GM19455 (cell line): Measurements from ENCODE around the gene TUBG1.
"Not testable (repeated sequence)": the region's sequence is repeated elsewhere in the genome, so short reads cannot be mapped to it uniquely, and the experiment has no call there.

Source experiments
- ATAC-seq: cut with Tn5 transposase; IDR thresholded peaks from one replicate; pipeline ENCODE4 v1.9.1; 2021; ENCODE audit not compliant: unreplicated experiment

Gene TUBG1

GRCh38 chr17:42623271-42623670, 13.8 kb downstream of the TUBG1 start:
- no peak for ATAC-seq

GRCh38 chr17:42623732-42624596, 14.5 kb downstream of the TUBG1 start:
- ATAC-seq: no peak

- not testable (repeated sequence) for ATAC-seq
Measured at GRCh38 chr17:42627032-42627764, 17.7 kb downstream of the TUBG1 start.

- no peak for ATAC-seq
Measured at GRCh38 chr17:42629411-42630009, 20.0 kb downstream of the TUBG1 start.

GRCh38 chr17:42632949-42633444, 23.5 kb downstream of the TUBG1 start:
- ATAC-seq: no peak

GRCh38 chr17:42639525-42640113, 30.1 kb downstream of the TUBG1 start:
- ATAC-seq: no peak

GRCh38 chr17:42640121-42640520, 30.6 kb downstream of the TUBG1 start:
- no peak for ATAC-seq

GRCh38 chr17:42642336-42642735, 32.9 kb downstream of the TUBG1 start:
- ATAC-seq: no peak

GRCh38 chr17:42647778-42648177, 38.3 kb downstream of the TUBG1 start:
- no peak for ATAC-seq

- no peak for ATAC-seq
Measured at GRCh38 chr17:42651392-42651791, 41.9 kb downstream of the TUBG1 start.

- no peak for ATAC-seq
Measured at GRCh38 chr17:42653179-42654124, 44.0 kb downstream of the TUBG1 start.

GRCh38 chr17:42655528-42655927, 46.0 kb downstream of the TUBG1 start:
- ATAC-seq: no peak

- ATAC-seq: no peak
Measured at GRCh38 chr17:42657824-42658588, 48.5 kb downstream of the TUBG1 start.

GRCh38 chr17:42659079-42659931, 49.8 kb downstream of the TUBG1 start, which contains the start of gene TUBG2:
TSS of gene TUBG2 (plus strand) at chr17:42659284. CDS start at chr17:42659504, 220 bp downstream.
- no peak for ATAC-seq

GRCh38 chr17:42659932-42660274, 50.4 kb downstream of the TUBG1 start:
- ATAC-seq: not testable (repeated sequence)

- no peak for ATAC-seq
Measured at GRCh38 chr17:42660692-42661345, 51.3 kb downstream of the TUBG1 start.
